Endodermal cell (in vitro differentiated cells): ENCODE measurements around the gene SPTB. TPM values are rescaled to one million over a fixed set of nuclear protein-coding genes. Genes with fewer than 3 reads are reported as not detected.

Experiments used
- DNase-seq: peaks from one replicate; pipeline ENCODE4 v3.0.0-alpha.2; 2017
- H3K27ac ChIP-seq: 2 replicates; pipeline ENCODE4 v1.5.1; 2013; ENCODE audit warnings: mild to moderate bottlenecking, low read depth, low read length, moderate library complexity
- H3K27me3 ChIP-seq: 2 replicates; pipeline ENCODE4 v1.6.1; 2013; ENCODE audit warnings: mild to moderate bottlenecking, low read length, moderate library complexity; ENCODE audit not compliant: insufficient read depth, control insufficient read depth, poor library complexity, severe bottlenecking
- H3K36me3 ChIP-seq: 2 replicates; pipeline ENCODE4 v1.7.0; 2013; ENCODE audit warnings: mild to moderate bottlenecking, low read length, moderate library complexity; ENCODE audit not compliant: control insufficient read depth, insufficient read depth
- H3K4me1 ChIP-seq: one replicate; pipeline ENCODE4 v1.7.0; 2013; ENCODE audit warnings: low read length; ENCODE audit not compliant: control insufficient read depth, insufficient read depth
- H3K4me3 ChIP-seq: 2 replicates; pipeline ENCODE4 v1.5.1; 2013; ENCODE audit warnings: mild to moderate bottlenecking, low read length, moderate library complexity
- H3K9ac ChIP-seq: 2 replicates; pipeline ENCODE4 v1.6.1; 2013; ENCODE audit warnings: mild to moderate bottlenecking, low read length, moderate library complexity; ENCODE audit not compliant: poor library complexity, severe bottlenecking; ENCODE audit errors: extremely low read depth
- H3K9me3 ChIP-seq: 2 replicates; pipeline ENCODE4 v1.6.1; 2013; ENCODE audit warnings: mild to moderate bottlenecking, low read length, moderate library complexity; ENCODE audit not compliant: control insufficient read depth
- H3K27ac Mint-ChIP-seq: 2 replicates; pipeline ENCODE4 v1.8.0; 2020; ENCODE audit warnings: mixed read lengths
- H3K27me3 Mint-ChIP-seq: 2 replicates; pipeline ENCODE4 v1.8.0; 2021; ENCODE audit warnings: mild to moderate bottlenecking, mixed read lengths; ENCODE audit not compliant: insufficient read depth
- H3K36me3 Mint-ChIP-seq: 2 replicates; pipeline ENCODE4 v1.8.0; 2020; ENCODE audit warnings: low read depth, mixed read lengths
- H3K4me1 Mint-ChIP-seq: 2 replicates; pipeline ENCODE4 v1.8.0; 2020; ENCODE audit warnings: mixed read lengths
- H3K4me3 Mint-ChIP-seq: 2 replicates; pipeline ENCODE4 v1.8.0; 2020; ENCODE audit warnings: mild to moderate bottlenecking, moderate library complexity, mixed read lengths
- H3K9me3 Mint-ChIP-seq: 2 replicates; pipeline ENCODE4 v1.8.0; 2020; ENCODE audit warnings: mild to moderate bottlenecking, mixed read lengths
- CTCF ChIP-seq: fragments of 200-600 bp; sonication (generic); conservative IDR thresholded peaks from 2 replicates; pipeline ENCODE4 v1.5.0; 2021; ENCODE audit warnings: antibody characterized with exemption, mild to moderate bottlenecking
- WGBS, 2 experiments: methylation state at CpG; one replicate each; pipeline versions ENCODE4 v1.1.5 to v1.1.7; 2013; ENCODE audit warnings: missing lambda C conversion rate in 2 of 2, mixed read lengths in 1 of 2; ENCODE audit not compliant: insufficient coverage in 1 of 2, insufficient read length in 1 of 2; 5-methylcytosine and 5-hydroxymethylcytosine counted together
- total RNA-seq, 2 donors: library from RNA; stranded (reverse); fragmentation: NEBNext Ultra II Directional in 1 of 2; extraction: Animal tissue kit (Norgen Biotek cat#: 25700) in 1 of 2; gene quantifications; 2 replicates in 1 of 2; 3 replicates in 1 of 2; pipeline ENCODE4 v1.2.1, GENCODE V29; 2021

The SPTB gene
- total RNA-seq, 2 donors from 2014 or later, result 0.77 to 1.4 TPM

- TF ChIP-seq CTCF, result no peak
- H3K4me1 ChIP-seq, result no peaks in the 10 kb centered on the region
- H3K36me3 ChIP-seq, result no peaks in the 10 kb centered on the region
- no peak overlapping the region for H3K4me3 Mint-ChIP-seq
- DNase-seq, result no peak
- 96% methylated on average over 6 of the region's 6 CpGs for WGBS, 2 experiments
- H3K27me3 ChIP-seq, result no peaks in the 10 kb centered on the region
- no peak overlapping the region for H3K27ac ChIP-seq
- no peak overlapping the region for H3K27ac Mint-ChIP-seq
- H3K9me3 ChIP-seq, result no peaks in the 10 kb centered on the region
- H3K4me1 Mint-ChIP-seq, result no peaks in the 10 kb centered on the region
- H3K36me3 Mint-ChIP-seq, result no peaks in the 10 kb centered on the region
- H3K27me3 Mint-ChIP-seq, result no peaks in the 10 kb centered on the region
- no peaks in the 10 kb centered on the region for H3K9me3 Mint-ChIP-seq
- no peak overlapping the region for H3K9ac ChIP-seq
- no peak overlapping the region for H3K4me3 ChIP-seq
Observed at GRCh38 chr14:64787619-64788018, 92.1 kb downstream of the SPTB start.

GRCh38 chr14:64786296-64787149 lies 93.2 kb downstream of the SPTB start:
- Mint-ChIP-seq H3K36me3 (no peaks in the 10 kb centered on the region), H3K4me1 (no peaks in the 10 kb centered on the region), H3K27me3 (no peaks in the 10 kb centered on the region), H3K4me3 (no peak overlapping the region), H3K9me3 (no peaks in the 10 kb centered on the region), H3K27ac (no peak overlapping the region)
- Histone ChIP-seq H3K9me3 (no peaks in the 10 kb centered on the region), H3K9ac (no peak overlapping the region), H3K27me3 (no peaks in the 10 kb centered on the region), H3K27ac (no peak overlapping the region), H3K36me3 (no peaks in the 10 kb centered on the region), H3K4me3 (no peak overlapping the region), H3K4me1 (no peaks in the 10 kb centered on the region)
- no peak for TF ChIP-seq CTCF
- WGBS, 2 experiments, result 90 to 93% methylated on average over 23 to 24 of the region's 24 CpGs
- no peak for DNase-seq

DNA sequence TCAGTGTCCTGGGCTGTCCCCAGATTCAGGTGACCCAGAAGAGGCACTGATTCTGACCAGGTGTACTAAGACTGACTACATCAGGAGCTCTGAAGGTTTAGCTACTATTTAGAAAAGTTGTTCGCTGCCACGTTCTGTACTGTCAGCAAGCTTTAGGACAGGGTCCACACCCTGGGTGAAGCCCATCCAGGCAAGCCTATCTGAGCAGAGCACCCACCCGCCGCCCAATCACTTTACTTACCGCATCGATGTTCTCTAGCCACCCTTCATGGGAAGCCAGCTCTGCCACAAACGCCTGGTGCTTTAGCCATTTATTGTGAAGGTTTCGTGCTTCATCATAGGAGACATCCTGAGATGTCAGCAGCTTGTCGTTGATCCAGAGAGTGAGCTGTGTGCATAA lies 95.7 kb downstream of the SPTB start:
- H3K36me3 Mint-ChIP-seq, result no peaks in the 10 kb centered on the region
- H3K9me3 Mint-ChIP-seq, result no peaks in the 10 kb centered on the region
- H3K9ac ChIP-seq, result no peak overlapping the region
- H3K9me3 ChIP-seq, result no peaks in the 10 kb centered on the region
- no peaks in the 10 kb centered on the region for H3K4me1 Mint-ChIP-seq
- H3K27me3 Mint-ChIP-seq, result no peaks in the 10 kb centered on the region
- H3K27ac ChIP-seq, result no peak overlapping the region
- DNase-seq, result no peak
- no peak overlapping the region for H3K4me3 ChIP-seq
- H3K4me3 Mint-ChIP-seq, result no peak overlapping the region
- no peak for TF ChIP-seq CTCF
- H3K27ac Mint-ChIP-seq, result no peak overlapping the region
- no peaks in the 10 kb centered on the region for H3K4me1 ChIP-seq
- 96 to 97% methylated on average over 9 of the region's 9 CpGs for WGBS, 2 experiments
- no peaks in the 10 kb centered on the region for H3K36me3 ChIP-seq
- no peaks in the 10 kb centered on the region for H3K27me3 ChIP-seq
